Measurements from ENCODE around the gene TNS3. TPM values are rescaled to one million over a fixed set of nuclear protein-coding genes. Genes with fewer than 3 reads are reported as not detected.

The TNS3 gene
- total and polyA plus RNA-seq, 9 of the 15 experiments (the other 6 are each of a cell fraction or from before 2014, with no cell fraction given), result 0.20 TPM; not detected in 8

- TF ChIP-seq MXD1 (CRISPR knock-in tag; IDR thresholded peaks at IDR 0.05; ENCODE audit: borderline replicate concordance, poor library complexity, severe bottlenecking) (no peak), GABPB2 (CRISPR knock-in tag; conservative IDR thresholded peaks at IDR 0.05) (no peak), CC2D1A (IDR thresholded peaks at IDR 0.05) (no peak), TGIF2 (CRISPR knock-in tag; IDR thresholded peaks at IDR 0.05) (no peak), HNRNPUL1 (IDR thresholded peaks at IDR 0.05; ENCODE audit: low read length) (no peak), NCOA2 (IDR thresholded peaks at IDR 0.05; ENCODE audit: partially characterized antibody in 2 of 2) (no peak), GTF2A2 (tag; IDR thresholded peaks at IDR 0.05) (no peak), HIVEP1 (CRISPR knock-in tag; IDR thresholded peaks at IDR 0.05) (no peak), PBX2 (CRISPR knock-in tag; IDR thresholded peaks at IDR 0.05; ENCODE audit: low read depth) (no peak), PBX2 (tag; conservative IDR thresholded peaks at IDR 0.05; ENCODE audit: low read depth) (no peak)
- TF ChIP-seq, protein P1, sequence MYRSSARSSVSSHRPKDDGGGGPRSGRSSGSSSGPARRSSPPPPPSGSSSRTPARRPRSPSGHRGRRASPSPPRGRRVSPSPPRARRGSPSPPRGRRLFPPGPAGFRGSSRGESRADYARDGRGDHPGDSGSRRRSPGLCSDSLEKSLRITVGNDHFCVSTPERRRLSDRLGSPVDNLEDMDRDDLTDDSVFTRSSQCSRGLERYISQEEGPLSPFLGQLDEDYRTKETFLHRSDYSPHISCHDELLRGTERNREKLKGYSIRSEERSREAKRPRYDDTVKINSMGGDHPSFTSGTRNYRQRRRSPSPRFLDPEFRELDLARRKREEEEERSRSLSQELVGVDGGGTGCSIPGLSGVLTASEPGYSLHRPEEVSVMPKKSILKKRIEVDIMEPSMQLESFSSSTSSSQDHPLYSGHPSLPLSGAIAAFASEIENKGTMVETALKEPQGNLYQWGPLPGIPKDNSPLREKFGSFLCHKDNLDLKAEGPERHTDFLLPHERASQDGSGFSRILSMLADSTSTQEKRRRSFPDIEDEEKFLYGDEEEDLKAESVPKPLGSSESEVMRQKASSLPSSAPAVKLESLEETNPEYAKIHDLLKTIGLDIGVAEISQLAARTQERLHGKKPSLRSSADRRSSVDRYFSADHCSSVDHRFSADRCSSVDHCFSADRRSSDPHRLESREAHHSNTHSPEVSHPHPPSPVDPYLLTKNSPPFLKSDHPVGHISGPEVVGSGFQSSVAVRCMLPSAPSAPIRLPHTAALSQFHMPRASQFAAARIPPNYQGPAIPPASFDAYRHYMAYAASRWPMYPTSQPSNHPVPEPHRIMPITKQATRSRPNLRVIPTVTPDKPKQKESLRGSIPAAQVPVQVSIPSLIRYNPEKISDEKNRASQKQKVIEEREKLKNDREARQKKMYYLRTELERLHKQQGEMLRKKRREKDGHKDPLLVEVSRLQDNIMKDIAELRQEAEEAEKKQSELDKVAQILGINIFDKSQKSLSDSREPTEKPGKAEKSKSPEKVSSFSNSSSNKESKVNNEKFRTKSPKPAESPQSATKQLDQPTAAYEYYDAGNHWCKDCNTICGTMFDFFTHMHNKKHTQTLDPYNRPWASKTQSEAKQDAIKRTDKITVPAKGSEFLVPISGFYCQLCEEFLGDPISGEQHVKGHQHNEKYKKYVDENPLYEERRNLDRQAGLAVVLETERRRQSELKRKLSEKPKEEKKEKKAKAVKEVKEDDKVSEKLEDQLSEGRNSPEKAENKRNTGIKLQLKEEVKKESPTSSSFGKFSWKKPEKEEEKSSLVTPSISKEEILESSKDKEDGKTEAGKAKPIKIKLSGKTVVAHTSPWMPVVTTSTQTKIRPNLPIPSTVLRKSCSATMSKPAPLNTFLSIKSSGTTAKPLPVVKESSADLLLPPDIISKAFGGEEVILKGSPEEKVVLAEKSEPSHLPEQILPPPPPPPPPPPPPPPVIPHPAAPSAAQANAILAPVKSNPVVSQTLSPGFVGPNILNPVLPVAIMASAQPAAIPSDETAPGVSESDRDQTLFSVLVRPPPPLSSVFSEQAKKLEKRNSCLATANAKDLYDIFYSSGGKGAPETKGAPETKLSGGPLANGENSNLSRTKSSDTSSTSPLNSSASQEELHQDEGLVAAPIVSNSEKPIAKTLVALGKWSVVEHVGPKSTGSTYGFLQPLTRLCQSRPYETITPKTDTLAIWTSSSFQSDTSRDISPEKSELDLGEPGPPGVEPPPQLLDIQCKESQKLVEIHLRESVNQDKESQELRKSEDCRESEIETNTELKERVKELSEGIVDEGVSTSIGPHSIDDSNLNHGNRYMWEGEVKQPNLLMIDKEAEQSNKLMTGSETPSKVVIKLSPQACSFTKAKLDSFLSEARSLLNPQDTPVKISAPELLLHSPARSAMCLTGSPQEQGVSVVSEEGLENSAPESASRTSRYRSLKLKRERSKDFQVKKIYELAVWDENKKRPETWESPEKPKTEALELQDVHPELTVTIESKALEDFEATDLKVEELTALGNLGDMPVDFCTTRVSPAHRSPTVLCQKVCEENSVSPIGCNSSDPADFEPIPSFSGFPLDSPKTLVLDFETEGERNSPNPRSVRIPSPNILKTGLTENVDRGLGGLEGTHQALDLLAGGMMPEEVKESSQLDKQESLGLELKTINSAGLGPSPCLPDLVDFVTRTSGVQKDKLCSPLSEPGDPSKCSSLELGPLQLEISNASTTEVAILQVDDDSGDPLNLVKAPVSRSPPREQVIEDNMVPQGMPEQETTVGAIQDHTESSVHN (IDR thresholded peaks at IDR 0.05; ENCODE audit: borderline replicate concordance in 1 of 2, low read depth in 1 of 2), result no peak
Observed at GRCh38 chr7:47302560-47302959, 279.4 kb downstream of the TNS3 start (continued).
